Stimulated activated CD4-positive, alpha-beta T cell treated with anti-CD3 and anti-CD28 coated beads, TNF-alpha, amount 100 ng/mL, for 1 hour (primary cell): ENCODE measurements around the gene THEM5.
"Not testable (repeated sequence)": the region's sequence is repeated elsewhere in the genome, so short reads cannot be mapped to it uniquely, and the experiment has no call there.

Source experiments
- DNase-seq, 3 donors: peaks; one replicate each; pipeline ENCODE4 v3.0.0-alpha.2; 2020; ENCODE audit warnings: low read depth in 3 of 3, low spot score in 1 of 3

The THEM5 gene

DNA sequence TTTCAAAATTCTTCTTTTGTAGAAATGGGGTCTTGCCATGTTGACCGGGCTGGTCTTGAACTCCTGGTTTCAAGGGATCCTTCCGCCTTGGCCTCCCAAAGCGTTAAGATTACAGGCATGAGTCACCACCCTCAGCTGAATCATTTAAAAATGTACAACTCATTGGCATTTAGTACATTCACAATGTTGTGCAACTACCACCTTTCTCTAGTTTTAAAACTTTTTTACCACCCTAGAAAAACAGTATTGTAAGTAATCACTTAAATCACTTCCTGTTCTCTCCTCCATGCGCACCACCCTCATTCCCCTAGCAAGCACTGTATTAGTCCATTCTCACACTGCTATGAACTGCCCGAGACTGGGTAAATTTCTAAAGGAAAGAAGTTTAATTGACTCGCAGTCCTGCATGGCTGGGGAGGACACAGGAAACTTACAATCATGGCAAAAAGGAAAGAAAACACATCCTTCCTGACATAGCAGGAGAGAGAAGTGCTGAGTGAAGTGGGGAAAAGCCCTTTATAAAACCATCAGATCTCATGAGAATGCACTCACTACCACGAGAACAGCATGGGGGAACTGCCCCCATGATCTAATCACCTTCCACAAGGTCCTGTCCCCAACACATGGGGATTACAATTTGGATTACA is 14.4 kb upstream of the THEM5 start:
- DNase-seq: no peak

DNA sequence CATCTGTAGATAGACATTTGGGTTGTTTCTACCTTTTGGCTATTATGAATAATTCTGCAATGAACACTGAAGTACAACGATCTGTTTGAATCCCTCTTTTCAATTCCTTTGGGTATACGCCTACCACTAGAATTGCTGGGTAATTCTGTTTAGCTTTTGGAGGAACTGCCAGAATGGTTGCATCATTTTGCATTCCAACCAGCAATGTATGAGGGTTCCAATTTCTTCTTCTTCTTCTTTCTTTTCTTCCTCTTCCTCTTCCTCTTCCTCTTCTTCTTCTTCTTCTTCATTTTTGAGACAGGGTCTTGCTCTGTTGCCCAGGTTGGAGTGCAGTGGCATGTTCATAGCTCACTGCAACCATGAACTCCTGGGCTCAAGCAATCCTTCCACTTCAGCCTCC is 13.8 kb upstream of the THEM5 start:
- no peak for DNase-seq

DNA sequence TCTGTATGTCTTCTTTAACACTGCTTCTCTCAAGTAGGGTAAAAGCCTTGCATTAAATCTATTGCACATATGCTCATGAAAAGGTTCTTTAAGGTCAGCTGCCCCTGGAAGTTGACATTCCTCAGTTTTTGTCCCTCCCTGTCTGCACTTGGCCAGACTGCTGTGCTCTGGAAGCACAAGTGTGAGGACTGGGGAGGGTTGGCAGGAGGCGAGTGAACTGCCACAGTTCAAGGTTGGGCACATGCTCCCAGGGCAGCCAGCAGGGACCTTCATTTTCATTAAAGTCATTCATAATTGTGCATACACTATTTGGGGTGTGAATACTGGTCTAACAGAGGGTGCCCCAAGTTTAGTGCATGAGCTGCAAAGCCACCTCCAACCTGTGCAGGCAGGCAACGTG is 10.9 kb upstream of the THEM5 start:
- no peak for DNase-seq

DNA sequence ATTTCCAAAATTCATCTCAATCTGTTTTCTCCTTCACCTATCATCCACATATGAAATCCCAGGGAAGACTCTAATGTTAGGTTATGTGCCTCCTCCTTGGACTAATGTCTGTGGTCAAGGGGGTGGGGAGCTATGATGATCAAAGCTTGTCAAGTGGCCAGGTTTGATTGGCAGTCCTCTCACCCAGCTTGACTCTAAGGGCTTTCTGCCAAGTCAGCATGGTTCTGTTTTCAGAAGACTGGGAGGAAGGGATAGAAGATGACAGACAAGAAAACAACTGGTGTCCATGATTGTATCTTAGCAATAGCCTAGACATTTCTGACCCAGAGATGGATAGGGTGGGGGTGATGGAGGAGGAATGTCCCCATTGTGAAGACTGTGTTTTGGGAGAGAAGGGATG is 9.1 kb upstream of the THEM5 start:
- no peak for DNase-seq

DNA sequence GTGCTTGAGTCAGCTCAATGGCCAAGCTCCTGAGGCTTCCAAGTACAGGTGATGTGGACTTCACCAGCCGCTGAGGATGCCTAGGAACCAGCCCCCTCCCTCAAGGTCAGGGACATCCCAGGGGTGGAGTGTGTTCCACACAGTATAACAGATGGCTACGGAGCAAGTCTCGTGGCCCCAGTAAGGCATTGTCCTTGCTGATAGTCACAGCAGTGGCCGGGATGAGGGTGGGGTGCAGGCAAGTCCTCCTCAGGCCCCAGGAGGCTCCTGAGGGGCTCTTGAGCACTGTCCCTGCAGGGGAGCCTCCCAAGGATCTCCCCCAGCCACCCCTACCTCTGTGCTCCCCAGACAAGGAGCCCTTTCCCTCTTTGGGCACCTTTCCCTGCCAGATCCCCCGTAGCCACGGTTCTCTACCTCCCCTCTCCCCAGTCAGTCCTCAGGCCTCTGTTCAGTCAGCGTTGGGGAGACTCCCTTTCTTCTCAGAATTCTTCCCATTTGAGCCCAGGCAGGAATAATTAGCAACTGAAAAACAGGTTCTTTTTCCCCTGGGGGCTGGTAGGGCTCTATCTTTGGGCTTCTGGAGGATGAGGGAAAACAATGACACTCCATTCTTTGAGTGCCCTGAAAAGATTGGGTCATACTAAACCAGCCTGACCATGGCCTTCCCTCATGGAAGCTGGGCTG is 7.1 kb upstream of the THEM5 start:
- no peak for DNase-seq

DNA sequence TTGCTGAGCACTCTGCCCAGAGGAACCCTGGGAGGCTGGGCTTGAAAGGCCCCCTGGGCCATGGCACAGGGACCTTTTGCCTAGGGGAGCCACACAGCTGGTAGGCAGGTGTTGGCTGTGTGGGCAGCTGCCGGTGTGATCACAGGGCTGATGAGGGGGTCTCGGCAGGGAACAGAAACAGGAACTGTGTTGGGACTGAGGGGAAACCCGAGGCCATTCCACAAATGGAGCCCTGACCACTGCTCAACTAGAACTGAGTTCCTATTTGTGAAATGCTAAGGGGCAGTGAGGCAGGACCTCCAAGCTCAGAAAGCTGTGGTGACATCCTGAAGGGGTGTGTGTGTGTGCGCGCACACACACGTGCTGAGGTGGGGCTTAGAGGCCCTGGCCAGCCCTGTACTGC is 6.4 kb upstream of the THEM5 start:
- no peak for DNase-seq

DNA sequence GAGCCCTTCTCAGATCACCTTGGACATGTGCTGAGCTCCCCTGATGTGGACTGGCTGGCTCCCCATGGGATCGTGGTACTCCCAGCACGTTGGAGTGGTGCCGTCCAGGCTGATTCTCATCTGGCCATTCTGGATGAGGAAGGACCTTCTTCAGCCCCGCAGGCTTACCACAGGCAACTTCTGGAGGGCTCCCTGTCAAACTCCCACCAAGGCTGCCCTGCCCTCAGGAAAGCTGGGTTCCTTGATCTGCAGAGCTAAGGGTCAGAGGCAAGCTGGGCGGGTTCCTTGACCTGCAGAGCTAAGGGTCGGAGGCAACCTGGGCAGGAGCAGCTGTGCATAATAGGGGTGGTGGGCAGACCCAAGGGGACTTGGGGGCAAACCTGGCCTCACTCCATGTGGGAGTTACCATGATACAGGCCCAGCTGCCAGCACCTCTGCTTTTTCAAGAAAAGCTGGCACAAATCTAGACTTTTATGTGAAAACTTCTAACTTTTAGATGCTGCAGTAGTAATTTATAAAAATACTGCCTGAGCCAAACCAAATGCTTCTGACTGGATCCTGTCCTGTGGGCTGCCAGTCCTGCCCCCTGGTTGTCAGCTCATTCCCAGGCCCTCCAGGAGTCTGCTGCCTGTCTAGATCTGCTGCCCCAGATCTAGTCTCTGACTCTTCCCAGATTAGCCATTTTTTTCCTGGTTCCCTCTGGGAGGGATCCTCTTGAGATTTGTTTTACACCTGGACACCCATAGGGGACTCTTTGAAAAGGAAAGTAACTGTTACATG is 5.6 kb upstream of the THEM5 start:
- DNase-seq: no peak

DNA sequence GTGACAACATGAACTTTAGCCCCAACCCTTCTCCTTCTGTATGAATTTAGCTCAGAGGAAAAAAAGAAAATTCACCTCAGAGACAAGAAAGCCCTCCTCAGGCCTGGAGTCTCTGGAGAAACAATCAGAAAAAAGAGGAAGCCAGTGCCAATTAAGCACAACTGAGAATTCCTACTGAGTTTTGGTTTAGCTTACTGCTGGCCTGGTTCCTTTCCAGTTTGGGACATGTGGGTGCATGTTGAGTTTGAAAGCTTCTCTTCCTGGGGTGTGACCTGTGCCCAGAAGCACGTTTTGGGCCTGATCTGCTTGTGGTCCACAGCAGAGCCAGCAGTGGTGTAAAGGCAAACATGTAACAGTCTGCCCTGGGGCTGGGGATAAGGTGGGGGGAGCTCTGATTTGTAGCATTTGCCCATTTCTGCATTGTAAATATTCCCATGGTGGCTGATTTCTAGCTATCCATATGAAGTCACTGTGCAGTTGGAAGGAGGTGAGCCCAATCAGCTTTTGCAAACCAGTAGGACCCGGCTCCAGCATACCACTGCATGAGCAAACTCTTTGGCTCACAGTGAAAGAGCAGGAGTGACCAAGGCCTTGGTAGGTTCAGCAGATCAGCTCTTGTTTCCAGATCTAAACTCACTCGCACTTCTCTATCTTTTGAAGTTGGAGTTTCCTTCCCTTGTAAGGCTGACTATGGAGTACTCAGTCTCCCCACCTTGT is 4.7 kb upstream of the THEM5 start:
- no peak for DNase-seq

DNA sequence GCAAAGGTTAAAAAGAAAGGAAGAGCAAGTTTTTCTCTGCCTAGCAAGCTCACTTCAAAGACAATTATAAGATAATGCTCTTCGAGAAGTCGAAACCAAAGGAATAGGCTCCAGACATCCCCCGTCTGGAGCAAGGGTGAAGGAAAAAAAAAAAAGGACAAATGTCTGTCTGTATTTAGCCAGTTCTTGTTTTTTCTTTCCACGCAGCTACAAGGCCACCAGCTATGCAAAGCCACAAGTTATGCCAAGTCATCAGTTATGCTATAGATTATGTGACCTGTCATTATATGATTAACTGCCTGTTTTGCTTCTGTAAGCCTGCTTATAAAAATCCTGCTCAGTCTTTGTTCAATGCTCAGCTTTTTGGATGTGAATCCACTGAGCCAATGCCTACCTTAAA is 2.4 kb upstream of the THEM5 start:
- no peak for DNase-seq

DNA sequence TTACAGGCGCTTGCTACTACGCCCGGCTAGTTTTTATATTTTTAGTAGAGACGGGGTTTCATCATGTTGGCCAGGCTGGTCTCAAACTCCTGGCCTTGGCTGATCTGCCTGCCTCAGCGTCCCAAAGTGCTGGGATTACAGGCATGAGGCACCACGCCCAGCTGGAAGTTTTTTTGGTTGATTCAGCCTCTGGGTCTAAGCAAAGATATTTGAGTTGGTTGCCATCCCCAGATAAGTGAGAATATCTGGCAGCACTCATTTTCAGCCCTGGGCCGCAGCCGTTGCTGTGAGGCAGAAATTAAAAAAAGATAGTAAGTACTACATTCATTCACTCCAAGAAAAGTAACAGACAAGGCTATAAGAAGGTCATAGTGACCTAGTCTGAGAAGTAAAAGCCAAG is 2.0 kb upstream of the THEM5 start:
- DNase-seq: not testable (repeated sequence)

DNA sequence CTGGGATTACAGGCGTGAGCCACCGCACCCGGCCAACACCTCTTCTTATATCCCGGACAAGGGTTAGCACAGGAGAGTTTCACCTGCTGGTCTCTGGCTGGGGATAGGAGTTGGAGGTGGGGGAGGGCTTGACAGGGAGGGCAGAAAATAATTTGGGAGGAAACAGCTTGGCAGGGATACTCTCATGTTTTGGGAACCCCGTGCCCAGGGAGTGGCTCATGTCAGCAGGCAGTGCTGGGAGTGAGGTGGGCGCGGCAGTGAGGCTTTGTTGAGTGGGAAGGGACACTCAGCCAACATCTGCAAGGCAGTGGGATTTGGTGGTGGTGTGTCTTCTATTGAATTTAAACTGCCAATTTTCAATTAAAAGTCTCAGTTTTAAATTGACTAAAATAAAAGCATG is 1.1 kb upstream of the THEM5 start:
- DNase-seq: no peak

DNA sequence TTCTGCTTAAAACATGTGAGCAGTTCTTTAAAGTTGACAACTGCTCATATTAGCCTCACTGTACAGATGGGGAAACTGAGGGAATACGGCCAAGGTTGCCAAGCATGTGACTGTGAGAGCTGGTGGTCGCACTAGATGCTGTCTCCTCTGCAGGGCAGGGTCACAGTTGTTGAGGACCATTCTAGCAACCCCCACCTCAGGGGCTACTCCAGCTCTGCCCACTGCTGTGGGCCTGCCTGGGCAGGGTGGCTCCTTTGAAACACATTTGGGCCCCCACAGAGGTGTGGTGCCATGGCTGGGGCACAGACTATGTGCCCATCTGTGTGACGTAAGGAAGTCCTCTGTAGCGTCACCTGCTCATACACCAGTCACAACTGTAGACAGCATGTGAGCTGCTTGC is 779 bp downstream of the THEM5 start:
- no peak for DNase-seq

DNA sequence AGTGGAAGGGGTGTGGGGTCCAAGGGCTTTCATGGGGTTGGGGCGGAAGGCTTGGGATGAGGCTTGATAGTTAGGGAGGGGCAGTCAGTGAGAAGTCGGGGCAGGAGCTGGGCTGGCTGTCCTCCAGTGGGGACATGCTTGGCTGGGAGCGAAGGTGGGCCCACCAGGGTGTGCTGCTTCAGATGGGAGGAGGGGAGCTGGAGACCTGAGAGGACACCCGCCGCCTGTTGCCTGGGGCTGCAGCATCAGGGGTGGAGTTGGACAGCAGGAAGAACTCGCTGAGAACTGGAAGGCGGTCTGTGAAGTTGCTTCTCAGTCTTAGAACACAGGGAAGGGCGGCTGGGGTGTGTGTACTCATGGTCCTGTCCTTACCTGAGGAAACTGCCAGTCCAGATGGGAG is 1.6 kb downstream of the THEM5 start:
- no peak for DNase-seq

DNA sequence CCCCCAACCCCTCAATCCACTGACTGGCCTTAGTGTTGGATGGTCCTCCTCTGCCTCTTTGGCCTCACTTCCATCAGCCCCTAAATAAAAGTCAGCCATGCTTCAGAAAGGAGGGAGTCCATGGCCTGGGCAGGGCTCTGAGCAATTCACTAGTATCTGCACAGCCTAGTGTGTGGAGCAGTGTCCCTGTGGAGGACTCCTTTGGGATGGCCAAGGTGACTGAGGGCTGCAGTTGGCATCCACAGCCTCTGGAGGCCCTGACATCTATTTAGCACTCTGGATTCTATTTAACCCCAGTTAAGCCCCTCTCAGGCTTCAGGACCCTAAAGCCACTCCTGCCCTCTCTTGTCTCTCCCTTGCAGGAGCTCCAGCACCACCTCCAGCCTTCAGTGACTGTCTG is 3.6 kb downstream of the THEM5 start:
- no peak for DNase-seq

DNA sequence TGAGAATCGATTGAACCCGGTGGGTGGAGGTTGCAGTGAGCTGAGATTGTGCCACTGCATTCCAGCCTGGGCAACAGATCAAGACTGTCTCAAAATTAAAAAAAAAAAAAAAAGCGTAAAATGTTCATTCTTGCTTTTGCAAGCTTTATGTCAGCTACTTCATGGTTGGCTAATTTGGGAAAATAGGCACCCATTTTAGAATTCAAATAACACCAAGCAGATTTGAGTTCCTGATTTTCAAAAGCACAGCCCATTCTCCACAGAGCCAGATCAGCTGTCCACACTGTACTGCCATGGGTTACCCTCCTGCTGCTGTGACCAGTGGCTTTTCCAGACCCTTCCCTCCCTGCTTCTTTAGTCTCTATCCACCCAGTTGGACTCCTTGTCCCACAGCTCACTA is 4.4 kb downstream of the THEM5 start:
- DNase-seq: no peak

DNA sequence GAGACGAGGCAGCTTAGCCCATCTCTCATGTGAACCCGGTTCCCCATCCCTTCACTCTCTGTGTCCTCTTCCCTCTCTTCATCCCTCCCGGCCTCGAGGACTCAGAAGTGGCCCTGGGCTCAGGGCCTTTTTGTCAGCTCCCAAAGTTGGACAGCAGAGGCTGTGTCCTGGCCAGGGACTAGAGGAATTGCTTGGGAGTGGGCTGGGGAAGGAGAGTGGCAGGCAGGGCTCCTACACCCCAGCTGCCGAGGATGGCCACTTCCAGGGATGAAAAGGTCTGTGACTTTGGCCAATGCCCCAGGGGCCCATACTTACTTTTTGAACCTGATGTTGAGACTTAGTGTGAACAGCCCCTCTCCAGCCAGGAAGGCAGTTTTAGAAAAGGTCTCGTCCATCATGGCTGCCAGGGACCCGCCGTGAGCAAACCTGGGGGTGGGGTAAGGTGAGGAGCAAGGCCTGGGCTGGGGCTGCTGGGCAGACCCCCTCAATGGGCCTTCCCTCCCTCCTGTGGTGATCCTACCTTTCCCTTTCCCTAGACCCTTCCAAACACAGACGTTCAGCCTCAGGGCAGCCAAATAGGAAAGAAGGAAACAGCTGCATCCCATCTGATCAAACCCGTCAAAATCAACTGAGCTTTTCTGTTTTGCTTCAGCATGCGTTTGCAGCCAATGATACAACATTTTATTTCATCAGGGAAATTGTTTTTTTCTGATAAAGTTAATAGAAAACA is 5.5 kb downstream of the THEM5 start:
- DNase-seq: no peak

DNA sequence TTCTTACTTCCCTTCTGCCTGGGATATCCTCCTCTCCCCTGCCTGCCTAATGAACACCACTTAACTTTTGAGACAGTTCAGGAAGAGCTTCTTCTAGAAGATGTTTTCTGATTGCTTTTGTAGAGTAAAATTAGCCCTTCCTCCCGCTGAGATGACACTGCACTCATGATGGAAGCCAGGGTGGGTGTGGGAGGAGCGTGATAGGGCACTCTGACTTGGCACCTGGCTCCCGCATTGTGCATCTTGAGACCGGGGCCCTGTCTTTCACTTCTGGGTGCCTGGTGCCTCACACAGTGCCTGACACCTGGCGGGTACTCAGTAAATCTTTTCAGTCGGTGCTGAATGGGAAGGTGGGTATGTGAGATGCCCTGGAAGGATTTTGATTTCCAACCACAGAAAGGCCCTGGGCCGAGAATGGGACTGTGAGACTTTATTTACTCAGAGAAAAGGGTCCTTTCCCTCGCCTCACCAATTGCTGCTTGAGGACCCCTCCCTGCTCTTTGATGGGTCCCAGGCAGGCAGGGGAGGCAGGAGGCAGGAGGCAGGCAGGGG is 6.8 kb downstream of the THEM5 start:
- no peak for DNase-seq

DNA sequence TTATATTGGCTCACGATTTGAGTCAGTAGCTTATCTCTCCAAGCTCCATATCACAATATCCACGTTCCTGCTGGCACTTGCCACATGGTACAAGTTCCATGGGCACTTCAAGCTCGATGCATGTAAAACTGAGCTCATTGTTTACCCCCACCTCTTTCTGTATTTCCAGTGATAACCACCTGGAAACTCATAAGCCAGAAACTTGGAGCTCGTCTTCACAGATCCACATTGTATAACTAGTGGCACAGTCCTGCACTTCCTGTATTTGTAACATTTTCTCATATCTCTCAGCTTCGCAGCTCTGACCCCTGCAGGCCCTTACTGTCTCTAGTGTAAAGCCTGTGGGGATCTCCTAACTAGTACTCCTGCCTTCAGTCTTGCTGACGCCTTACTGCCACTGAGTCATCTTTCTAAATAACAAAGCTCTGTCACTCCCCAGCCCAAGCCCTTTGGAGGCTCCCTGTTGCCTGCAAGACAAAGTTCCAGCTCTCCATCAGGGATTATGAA is 7.4 kb downstream of the THEM5 start:
- no peak for DNase-seq

DNA sequence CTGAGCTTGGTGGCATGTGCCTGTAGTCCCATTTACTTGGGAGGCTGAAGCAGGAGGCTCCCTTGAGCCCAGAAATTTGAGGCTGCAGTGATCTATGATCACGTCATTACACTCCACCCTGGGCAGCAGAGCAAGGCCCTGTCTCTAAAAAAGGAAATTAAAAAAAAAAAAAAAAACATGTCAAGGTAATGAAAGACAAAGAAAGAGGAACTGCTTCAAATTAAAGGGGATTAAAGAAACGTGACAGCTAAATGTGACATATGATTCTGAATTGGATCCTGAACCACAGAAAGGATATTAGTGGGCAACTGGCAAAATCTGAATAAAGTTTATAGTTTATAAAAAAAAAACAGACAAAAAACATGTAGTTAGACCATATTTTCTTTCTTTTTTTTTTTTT is 10.1 kb downstream of the THEM5 start:
- no peak for DNase-seq

DNA sequence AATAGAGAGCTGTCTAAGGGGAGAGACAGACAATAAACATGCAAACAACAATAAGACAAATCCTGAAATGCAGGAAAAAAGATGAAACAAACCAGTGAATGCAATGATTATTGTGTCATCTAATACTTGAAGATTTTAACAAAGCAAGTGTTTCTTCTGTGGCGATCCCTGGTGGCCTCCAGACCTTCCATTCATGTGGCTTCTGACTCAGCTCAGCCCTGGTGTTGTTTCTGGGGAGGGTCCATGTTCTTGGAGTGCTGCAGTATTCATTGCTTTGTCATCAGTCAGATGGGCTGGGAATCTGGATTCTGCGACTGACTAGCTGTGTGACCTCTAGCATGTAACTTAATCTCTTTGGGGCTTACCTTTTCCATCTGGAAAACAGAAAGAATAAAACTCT is 12.4 kb downstream of the THEM5 start:
- no peak for DNase-seq

DNA sequence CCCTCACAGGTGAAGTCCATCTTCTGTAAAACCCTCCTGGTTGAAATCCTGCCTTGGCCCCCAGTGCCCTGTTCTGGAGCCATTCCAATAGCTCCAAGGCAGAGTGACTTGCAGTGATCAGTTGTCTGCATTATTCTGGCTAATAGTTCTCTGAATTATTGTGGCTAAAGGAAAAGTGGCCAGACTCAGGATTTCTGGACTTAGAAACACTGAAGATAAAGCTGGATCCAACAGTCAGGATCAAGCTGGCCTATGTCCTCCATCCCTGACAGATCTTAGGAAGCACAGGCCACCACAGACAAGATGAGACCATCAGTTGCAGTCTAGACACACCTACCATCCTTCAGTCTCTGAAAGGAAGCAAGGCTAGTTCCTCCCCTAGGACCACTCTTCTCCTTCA is 13.1 kb downstream of the THEM5 start:
- no peak for DNase-seq
